ENCODE measurements around the gene USB1.

- no peak for TF ChIP-seq CTCF (conservative IDR thresholded peaks at IDR 0.05 in 1 of 2, IDR thresholded peaks at IDR 0.05 in 1 of 2; ENCODE audit: low read depth in 1 of 2, low read length in 2 of 2)
- TF ChIP-seq EZH2 (IDR thresholded peaks at IDR 0.05; ENCODE audit: low read length, missing control alignments) = no peak
Observed at GRCh38 chr16:57997528-57998265, 3.5 kb upstream of the USB1 start.
